PFSK-1 (cell line): Measurements from ENCODE around the gene LIF. TPM values are rescaled to one million over a fixed set of nuclear protein-coding genes. Genes with fewer than 3 reads are reported as not detected.

ENCODE experiments used
- FOXP2 ChIP-seq: optimal IDR thresholded peaks from 2 replicates; pipeline ENCODE3; 2011; ENCODE audit warnings: borderline replicate concordance, control low read depth, inconsistent platforms; ENCODE audit not compliant: insufficient read depth; ENCODE audit errors: extremely low read length, extremely low read depth
- POLR2AphosphoS5 ChIP-seq: IDR thresholded peaks from 2 replicates; pipeline ENCODE4 v1.6.1; 2012; ENCODE audit warnings: low read depth, mild to moderate bottlenecking, control low read depth, low read length, moderate library complexity
- SIN3A ChIP-seq: IDR thresholded peaks from 2 replicates; pipeline ENCODE4 v1.6.1; 2012; ENCODE audit warnings: mild to moderate bottlenecking, low read length, moderate library complexity, borderline replicate concordance; ENCODE audit not compliant: insufficient read depth
- TAF1 ChIP-seq: IDR thresholded peaks from 2 replicates; pipeline ENCODE4 v1.6.1; 2012; ENCODE audit warnings: low read length, control low read depth, borderline replicate concordance; ENCODE audit not compliant: insufficient read depth
- polyA plus RNA-seq: library from polyadenylated mRNA; unstranded; fragments of >200 nt; gene quantifications from one replicate; pipeline ENCODE4 v1.2.1, GENCODE V29; 2012; ENCODE audit warnings: low read depth, missing spikeins; ENCODE audit not compliant: insufficient read length
- TF ChIP-seq, protein P1 (sequence below), 2 experiments: IDR thresholded peaks; 2 replicates each; pipeline versions ENCODE4 v1.6.1 to v1.8.0; 2011 to 2012; ENCODE audit warnings: low read depth in 2 of 2, low read length in 2 of 2, control low read depth in 1 of 2, inconsistent platforms in 1 of 2, mild to moderate bottlenecking in 1 of 2, moderate library complexity in 1 of 2; ENCODE audit not compliant: insufficient read depth in 1 of 2

LIF gene
- 91.9 TPM for polyA plus RNA-seq

GRCh38 chr22:30245985-30246813 lies at the start of gene LIF:
Gene LIF, minus strand, starts transcription at chr22:30246759. Its CDS starts 64 bp downstream, at chr22:30246695.
- TF ChIP-seq, protein P1, sequence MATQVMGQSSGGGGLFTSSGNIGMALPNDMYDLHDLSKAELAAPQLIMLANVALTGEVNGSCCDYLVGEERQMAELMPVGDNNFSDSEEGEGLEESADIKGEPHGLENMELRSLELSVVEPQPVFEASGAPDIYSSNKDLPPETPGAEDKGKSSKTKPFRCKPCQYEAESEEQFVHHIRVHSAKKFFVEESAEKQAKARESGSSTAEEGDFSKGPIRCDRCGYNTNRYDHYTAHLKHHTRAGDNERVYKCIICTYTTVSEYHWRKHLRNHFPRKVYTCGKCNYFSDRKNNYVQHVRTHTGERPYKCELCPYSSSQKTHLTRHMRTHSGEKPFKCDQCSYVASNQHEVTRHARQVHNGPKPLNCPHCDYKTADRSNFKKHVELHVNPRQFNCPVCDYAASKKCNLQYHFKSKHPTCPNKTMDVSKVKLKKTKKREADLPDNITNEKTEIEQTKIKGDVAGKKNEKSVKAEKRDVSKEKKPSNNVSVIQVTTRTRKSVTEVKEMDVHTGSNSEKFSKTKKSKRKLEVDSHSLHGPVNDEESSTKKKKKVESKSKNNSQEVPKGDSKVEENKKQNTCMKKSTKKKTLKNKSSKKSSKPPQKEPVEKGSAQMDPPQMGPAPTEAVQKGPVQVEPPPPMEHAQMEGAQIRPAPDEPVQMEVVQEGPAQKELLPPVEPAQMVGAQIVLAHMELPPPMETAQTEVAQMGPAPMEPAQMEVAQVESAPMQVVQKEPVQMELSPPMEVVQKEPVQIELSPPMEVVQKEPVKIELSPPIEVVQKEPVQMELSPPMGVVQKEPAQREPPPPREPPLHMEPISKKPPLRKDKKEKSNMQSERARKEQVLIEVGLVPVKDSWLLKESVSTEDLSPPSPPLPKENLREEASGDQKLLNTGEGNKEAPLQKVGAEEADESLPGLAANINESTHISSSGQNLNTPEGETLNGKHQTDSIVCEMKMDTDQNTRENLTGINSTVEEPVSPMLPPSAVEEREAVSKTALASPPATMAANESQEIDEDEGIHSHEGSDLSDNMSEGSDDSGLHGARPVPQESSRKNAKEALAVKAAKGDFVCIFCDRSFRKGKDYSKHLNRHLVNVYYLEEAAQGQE (IDR thresholded peaks at IDR 0.05; ENCODE audit: insufficient read depth in 1 of 2, low read depth in 2 of 2, low read length in 2 of 2), result no peak
- no peak for TF ChIP-seq SIN3A
- TF ChIP-seq FOXP2, result no peak
- no peak for TF ChIP-seq POLR2AphosphoS5
- TF ChIP-seq TAF1, result no peak

DNA sequence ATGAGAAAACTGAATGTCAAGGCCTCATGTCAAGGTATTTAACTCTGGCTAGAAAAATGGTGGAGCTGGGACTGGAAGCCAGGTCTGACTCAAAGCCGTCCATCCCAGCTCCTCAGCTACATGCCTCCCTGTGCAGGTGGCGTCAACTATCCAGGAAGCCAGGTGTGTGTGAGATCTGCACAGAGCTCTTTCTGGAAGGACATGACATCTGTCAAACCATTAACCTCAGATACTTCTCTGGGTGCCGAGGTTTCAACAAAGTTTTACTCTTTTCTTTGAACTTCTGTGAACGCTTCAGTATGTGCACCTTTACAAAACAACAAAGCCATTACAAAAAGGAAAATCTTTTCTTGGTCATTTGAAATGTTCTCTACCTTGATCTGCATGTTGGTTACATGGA lies 49.8 kb upstream of the LIF start:
- no peak for TF ChIP-seq POLR2AphosphoS5
- TF ChIP-seq, protein P1 (IDR thresholded peaks at IDR 0.05; ENCODE audit: insufficient read depth in 1 of 2, low read depth in 2 of 2, low read length in 2 of 2), result no peak
- no peak for TF ChIP-seq SIN3A
- no peak for TF ChIP-seq TAF1
- TF ChIP-seq FOXP2, result no peak

- TF ChIP-seq, protein P1 (IDR thresholded peaks at IDR 0.05; ENCODE audit: insufficient read depth in 1 of 2, low read depth in 2 of 2, low read length in 2 of 2), result no peak
- no peak for TF ChIP-seq TAF1
- TF ChIP-seq POLR2AphosphoS5, result no peak
- no peak for TF ChIP-seq FOXP2
- TF ChIP-seq SIN3A, result no peak
These were observed 49.0 kb upstream of the LIF start for GRCh38 chr22:30295576-30295975.

GRCh38 chr22:30294830-30295229 lies 48.3 kb upstream of the LIF start:
- no peak for TF ChIP-seq TAF1
- TF ChIP-seq SIN3A, result no peak
- no peak for TF ChIP-seq POLR2AphosphoS5
- no peak for TF ChIP-seq FOXP2
- TF ChIP-seq, protein P1 (IDR thresholded peaks at IDR 0.05; ENCODE audit: insufficient read depth in 1 of 2, low read depth in 2 of 2, low read length in 2 of 2), result no peak

GRCh38 chr22:30294066-30294465 lies 47.5 kb upstream of the LIF start:
- TF ChIP-seq, protein P1 (IDR thresholded peaks at IDR 0.05; ENCODE audit: insufficient read depth in 1 of 2, low read depth in 2 of 2, low read length in 2 of 2), result no peak
- no peak for TF ChIP-seq POLR2AphosphoS5
- no peak for TF ChIP-seq FOXP2
